Endothelial cell of umbilical vein (primary cell): ENCODE data around the gene PTGER4. TPM values are rescaled to one million over a fixed set of nuclear protein-coding genes. Genes with fewer than 3 reads are reported as not detected.

Source experiments
- BruUV-seq: library from RNA; stranded (reverse); fragments of 400-500 nt; replicated peaks from 2 replicates; lab custom pipeline; 2021; lab: Mats Ljungman, UMichigan
- CTCF ChIA-PET: fragments of 300-600, 350-600 bp; sonication (Branson Sonifier 250); formaldehyde crosslinking; loops from one replicate; lab custom pipeline; 2021; ENCODE audit warnings: antibody characterized with exemption, inconsistent platforms; lab: Charles Lee
- POLR2A ChIA-PET: fragments of 300-600, 350-600 bp; sonication (Branson Sonifier 250); formaldehyde crosslinking; loops from one replicate; lab custom pipeline; 2021; ENCODE audit warnings: antibody characterized with exemption, inconsistent platforms; lab: Charles Lee
- DNase-seq: peaks from one replicate; pipeline ENCODE4 v3.0.0-alpha.2; 2011; ENCODE audit warnings: low read depth, low spot score
- FAIRE-seq: peaks from 2 replicates; lab custom pipeline; 2011; peaks lifted over from hg19 to GRCh38; lab: Jason Lieb, UNC
- H2AFZ ChIP-seq: 2 replicates; pipeline ENCODE4 v1.6.0; 2012; ENCODE audit warnings: low read depth, low read length, control low read depth, inconsistent platforms
- H3K27ac ChIP-seq: 2 replicates; pipeline ENCODE4 v1.5.1; 2011; ENCODE audit warnings: low read depth, mild to moderate bottlenecking, control low read depth, low read length, moderate library complexity; ENCODE audit not compliant: insufficient read depth
- H3K27me3 ChIP-seq, 2 experiments: 2 replicates each; pipeline versions ENCODE4 v1.6.0 to v1.6.1; 2011; ENCODE audit warnings: low read length in 2 of 2, mixed read lengths in 1 of 2; ENCODE audit not compliant: control insufficient read depth in 2 of 2, insufficient read depth in 2 of 2
- H3K36me3 ChIP-seq, 2 experiments: 2 replicates in 1 of 2; 3 replicates in 1 of 2; pipeline ENCODE4 v1.5.1; 2011; ENCODE audit warnings: low read length in 2 of 2, mild to moderate bottlenecking in 1 of 2, moderate library complexity in 1 of 2; ENCODE audit not compliant: control insufficient read depth in 2 of 2, insufficient read depth in 2 of 2; ENCODE audit errors: extremely low read depth in 1 of 2
- H3K4me1 ChIP-seq: 3 replicates; pipeline ENCODE4 v1.5.1; 2011; ENCODE audit warnings: mild to moderate bottlenecking, low read length; ENCODE audit not compliant: control insufficient read depth, insufficient read depth; ENCODE audit errors: extremely low read depth
- H3K4me2 ChIP-seq: 2 replicates; pipeline ENCODE4 v1.6.1; 2011; ENCODE audit warnings: low read length, control low read depth, mixed read lengths; ENCODE audit not compliant: insufficient read depth
- H3K4me3 ChIP-seq, 3 experiments: fragments of 200-600 bp in 1 of 3; sonication (generic), shearing (Covaris generic) in 1 of 3; replicated peaks in 1 of 3; 2 replicates each; pipeline ENCODE4 v1.5.1; 2011 to 2016; ENCODE audit warnings: control low read depth in 3 of 3, low read length in 3 of 3, mild to moderate bottlenecking in 2 of 3, inconsistent platforms in 1 of 3, low read depth in 1 of 3, moderate library complexity in 1 of 3; ENCODE audit not compliant: insufficient read depth in 1 of 3
- H3K79me2 ChIP-seq: 2 replicates; pipeline ENCODE4 v1.6.0; 2012; ENCODE audit warnings: low read length, inconsistent platforms; ENCODE audit not compliant: control insufficient read depth, insufficient read depth
- H3K9ac ChIP-seq: replicated peaks from 2 replicates; pipeline ENCODE3; 2011; ENCODE audit warnings: low read length, control low read depth; ENCODE audit not compliant: insufficient read depth; ENCODE audit errors: extremely low read depth
- H3K9me1 ChIP-seq: replicated peaks from 3 replicates; pipeline ENCODE4 v1.6.0; 2011; ENCODE audit warnings: mild to moderate bottlenecking, low read length; ENCODE audit not compliant: control insufficient read depth, insufficient read depth; ENCODE audit errors: extremely low read depth
- H3K9me3 ChIP-seq: replicated peaks from 2 replicates; pipeline ENCODE4 v1.5.1; 2012; ENCODE audit warnings: low read length, inconsistent platforms; ENCODE audit not compliant: control insufficient read depth, insufficient read depth
- H4K20me1 ChIP-seq: replicated peaks from 2 replicates; pipeline ENCODE3; 2011; ENCODE audit warnings: mild to moderate bottlenecking, low read length; ENCODE audit not compliant: control insufficient read depth, insufficient read depth; ENCODE audit errors: extremely low read depth
- CTCF ChIP-seq, 2 donors: IDR thresholded peaks; 1 replicate in 1 of 2; 2 replicates in 1 of 2; pipeline ENCODE4 v1.5.1; 2011; ENCODE audit warnings: low read length in 2 of 2, mild to moderate bottlenecking in 2 of 2, moderate library complexity in 2 of 2, control low read depth in 1 of 2, inconsistent platforms in 1 of 2, low read depth in 1 of 2; ENCODE audit not compliant: insufficient read depth in 1 of 2; ENCODE audit errors: extremely low read depth in 1 of 2
- EZH2 ChIP-seq: IDR thresholded peaks from 2 replicates; pipeline ENCODE4 v1.6.1; 2012; ENCODE audit warnings: borderline replicate concordance, low read depth, mild to moderate bottlenecking, moderate library complexity, low read length, inconsistent platforms; ENCODE audit not compliant: severe bottlenecking
- FOS ChIP-seq: IDR thresholded peaks from 2 replicates; pipeline ENCODE4 v1.6.1; 2011; ENCODE audit warnings: mild to moderate bottlenecking, low read length, moderate library complexity, borderline replicate concordance; ENCODE audit not compliant: insufficient read depth
- GATA2 ChIP-seq: IDR thresholded peaks from 2 replicates; pipeline ENCODE4 v1.7.0; 2011; ENCODE audit warnings: low read depth, mild to moderate bottlenecking, moderate library complexity, mixed read lengths, low read length; ENCODE audit not compliant: insufficient read length, insufficient read depth
- MAX ChIP-seq: IDR thresholded peaks from 2 replicates; pipeline ENCODE4 v1.6.1; 2011; ENCODE audit not compliant: insufficient read depth, insufficient read length
- MYC ChIP-seq: IDR thresholded peaks from one replicate; pipeline ENCODE4 v1.6.1; 2011; ENCODE audit warnings: mild to moderate bottlenecking, low read depth, low read length
- dilution Hi-C: fragments of 300-500 bp; cut with MboI; formaldehyde crosslinking; loops from one replicate; pipeline ENCODE4 v1.15.0; 2019; ENCODE audit warnings: low sequenced_read_pairs; ENCODE audit not compliant: extremely low pct_ligation_motif_present
- intact Hi-C: fragments of 100-400 bp; cut with micrococcal nuclease; formaldehyde crosslinking; loops from one replicate; pipeline ENCODE4 v1.10.0; 2022
- polyA plus RNA-seq, 4 experiments: library from polyadenylated mRNA; depleted of rRNA in 3 of 4; stranded (reverse) in 3 of 4; unstranded in 1 of 4; fragments of >200 nt; gene quantifications; 2 replicates each; pipeline versions ENCODE4 v1.2.1 to v1.2.3, GENCODE V29; 2011 to 2012; ENCODE audit warnings: missing spikeins in 1 of 4
- total RNA-seq: library from RNA; stranded (reverse); gene quantifications from 2 replicates; pipeline ENCODE4 v1.2.3, GENCODE V29; 2021

Gene PTGER4
- total and polyA plus RNA-seq, 2 donors (not counting 3 experiments of a cell fraction or from before 2014, with no cell fraction given): 23.6 to 37.4 TPM

- Histone ChIP-seq H3K27me3 (no peaks in the 10 kb centered on the region), H2AFZ (no peak overlapping the region), H3K27ac (no peak overlapping the region), H3K9me3 (no peaks in the 10 kb centered on the region), H3K79me2 (no peaks in the 10 kb centered on the region), H3K4me3 (no peak overlapping the region), H3K4me1 (no peaks in the 10 kb centered on the region), H3K9ac (no peak overlapping the region), H3K36me3 (no peaks in the 10 kb centered on the region), H3K9me1 (no peaks in the 10 kb centered on the region), H3K4me2 (no peak overlapping the region), H4K20me1 (no peaks in the 10 kb centered on the region)
- no TSS peak for BruUV-seq
- TF ChIP-seq FOS: no peak
- no peak for TF ChIP-seq MYC
- no peak for TF ChIP-seq CTCF (IDR thresholded peaks at IDR 0.05; ENCODE audit: extremely low read depth in 1 of 2, insufficient read depth in 1 of 2, low read depth in 1 of 2, low read length in 2 of 2)
- TF ChIP-seq GATA2: no peak
- no peak for TF ChIP-seq MAX
- TF ChIP-seq EZH2: no peak
- dilution Hi-C loops: no loop called here
- no peak for FAIRE-seq
- ChIA-PET CTCF (interaction anchor here (1.1 kb wide), 1 partner anchor 7 kb away, joined by 3 read pairs; no protein-coding TSS in a partner anchor), POLR2A (no interaction called here)
- DNase-seq: no peak
- intact Hi-C loops: no loop called here
These were observed 26.3 kb upstream of the PTGER4 start for GRCh38 chr5:40653221-40654022.
